Measurements from ENCODE around the gene PRKCB.
A peak's percentile ranks its signal among the peaks of the same experiment; 100 is the strongest.

The PRKCB gene

GRCh38 chr16:23835390-23836077 lies at the start of gene PRKCB:
TSS of gene PRKCB (plus strand) at chr16:23835983.
- DNase-seq: peak; percentile 39

- DNase-seq: no peak
These were observed 48.7 kb upstream of the PRKCB start for GRCh38 chr16:23786964-23787561.

GRCh38 chr16:23788685-23789084 lies 47.1 kb upstream of the PRKCB start:
- DNase-seq: no peak

- DNase-seq: no peak
These were observed 40.4 kb upstream of the PRKCB start for GRCh38 chr16:23795378-23795777.

- DNase-seq: no peak
These were observed 38.8 kb upstream of the PRKCB start for GRCh38 chr16:23796941-23797340.

- DNase-seq: peak; percentile 62
These were observed 34.4 kb upstream of the PRKCB start for GRCh38 chr16:23801378-23801777.

- no peak for DNase-seq
These were observed 33.0 kb upstream of the PRKCB start for GRCh38 chr16:23802776-23803175.

GRCh38 chr16:23803591-23804123 lies 32.1 kb upstream of the PRKCB start:
- DNase-seq: no peak

GRCh38 chr16:23807028-23807427 lies 28.8 kb upstream of the PRKCB start:
- DNase-seq: no peak

GRCh38 chr16:23821467-23821866 lies 14.3 kb upstream of the PRKCB start:
- DNase-seq: no peak

- no peak for DNase-seq
These were observed 13.7 kb upstream of the PRKCB start for GRCh38 chr16:23821875-23822688.

- DNase-seq: no peak
These were observed 12.1 kb upstream of the PRKCB start for GRCh38 chr16:23823475-23824384.

GRCh38 chr16:23824909-23825308 lies 10.9 kb upstream of the PRKCB start:
- no peak for DNase-seq

- DNase-seq: no peak
These were observed 9.2 kb upstream of the PRKCB start for GRCh38 chr16:23826528-23827045.

GRCh38 chr16:23827057-23827456 lies 8.7 kb upstream of the PRKCB start:
- no peak for DNase-seq

- DNase-seq: no peak
These were observed 6.3 kb upstream of the PRKCB start for GRCh38 chr16:23829454-23829853.

GRCh38 chr16:23830276-23830675 lies 5.5 kb upstream of the PRKCB start:
- no peak for DNase-seq

- no peak for DNase-seq
These were observed 2.9 kb upstream of the PRKCB start for GRCh38 chr16:23832882-23833281.

- DNase-seq: no peak
These were observed 2.3 kb upstream of the PRKCB start for GRCh38 chr16:23833504-23833903.

- DNase-seq: no peak
These were observed 1.7 kb upstream of the PRKCB start for GRCh38 chr16:23833960-23834685.

GRCh38 chr16:23836078-23836403 lies 258 bp downstream of the PRKCB start:
- DNase-seq: no peak

All from NCI-H2029 (cell line).